Lung microvascular endothelial cell (primary cell): ENCODE measurements around the gene VIPR2. TPM values are rescaled to one million over a fixed set of nuclear protein-coding genes. Genes with fewer than 3 reads are reported as not detected.
"Not testable (repeated sequence)": the region's sequence is repeated elsewhere in the genome, so short reads cannot be mapped to it uniquely, and the experiment has no call there.

Experiments
- DNase-seq, 2 donors: peaks; one replicate each; pipeline versions ENCODE4 v3.0.0 to v3.0.0-alpha.2; 2010; ENCODE audit warnings: low read depth in 2 of 2
- total RNA-seq: library from RNA; depleted of rRNA; stranded (reverse); fragments of >200 nt; gene quantifications from 2 replicates; pipeline ENCODE4 v1.2.1, GENCODE V29; 2014

VIPR2 gene
- total RNA-seq, 1 donor from 2014 or later: not detected

DNA sequence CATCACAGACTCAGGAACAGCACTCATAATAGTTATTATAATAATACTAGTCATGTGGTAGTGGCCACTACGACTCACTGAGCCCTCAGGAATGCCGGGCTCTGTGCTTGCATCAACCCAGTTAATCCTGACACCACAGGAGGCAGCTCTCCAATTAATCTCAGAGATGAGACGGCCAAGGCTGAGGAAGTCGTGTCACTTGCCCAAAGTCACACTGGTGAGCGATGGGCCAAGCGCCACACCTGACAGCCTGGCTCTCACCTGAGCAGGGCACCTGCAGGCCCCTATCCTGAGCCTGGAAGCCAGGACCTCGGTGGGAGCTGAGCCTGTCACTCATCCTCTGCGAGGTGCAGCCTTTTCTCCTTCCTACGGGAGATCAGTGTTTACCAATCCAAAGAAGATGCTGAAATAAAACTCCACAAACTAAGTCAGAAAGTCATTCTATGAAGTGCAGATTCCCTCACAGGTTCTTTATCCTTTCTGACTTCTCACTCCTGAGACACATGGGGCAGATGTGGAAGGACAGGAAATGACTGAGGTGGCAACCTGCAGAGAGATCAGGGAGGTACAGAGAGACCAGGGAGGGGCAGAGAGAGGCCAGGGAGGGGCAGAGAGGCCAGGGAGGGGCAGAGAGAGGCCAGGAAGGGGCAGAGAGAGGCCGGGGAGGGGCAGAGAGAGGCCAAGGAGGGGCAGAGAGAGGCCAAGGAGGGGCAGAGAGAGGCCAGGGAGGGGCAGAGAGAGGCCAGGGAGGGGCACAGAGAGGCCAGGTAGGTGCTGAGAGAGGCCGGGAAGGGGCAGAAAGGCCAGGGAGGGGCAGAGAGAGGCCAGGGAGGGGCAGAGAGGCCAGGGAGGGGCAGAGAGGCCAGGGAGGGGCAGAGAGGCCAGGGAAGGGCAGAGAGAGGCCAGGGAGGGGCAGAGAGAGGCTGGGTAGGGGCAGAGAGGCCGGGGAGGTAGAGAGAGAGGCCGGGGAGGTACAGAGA is 38.5 kb downstream of the VIPR2 start:
- no peak for DNase-seq

DNA sequence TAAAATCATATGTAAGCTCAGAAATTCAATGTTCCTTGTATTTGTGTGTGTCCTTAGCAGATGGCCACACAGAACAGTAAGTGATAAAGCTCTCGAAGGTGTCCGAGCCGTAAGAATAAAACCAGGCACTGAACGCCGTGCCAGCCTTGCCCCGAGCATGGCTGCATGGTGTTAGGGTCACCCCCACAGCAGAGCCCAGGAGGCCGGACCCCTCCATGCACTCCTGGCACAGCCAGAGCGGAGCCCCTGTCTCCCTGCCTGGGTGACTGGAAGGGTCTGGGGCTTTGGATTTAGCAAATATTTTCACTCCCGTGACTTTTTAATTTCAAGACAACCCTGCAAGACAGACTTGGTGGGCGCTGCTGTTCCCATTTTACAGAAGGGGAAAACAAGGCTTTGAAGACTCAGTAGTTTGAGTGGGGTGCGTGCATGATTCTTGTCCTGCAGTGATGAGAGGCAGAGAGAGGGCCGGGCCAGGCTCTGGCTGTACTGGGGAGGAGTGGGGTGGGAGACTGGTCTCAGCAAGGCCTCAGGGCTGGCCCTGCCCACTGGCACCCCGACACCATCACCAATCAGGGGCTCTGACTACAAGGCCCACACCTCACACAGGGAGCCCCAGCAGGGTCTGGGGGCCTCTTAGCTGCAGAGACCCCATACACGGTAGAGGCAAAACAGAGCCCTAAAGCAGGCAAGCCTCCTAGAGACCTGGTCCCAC is 39.4 kb downstream of the VIPR2 start:
- no peak for DNase-seq

DNA sequence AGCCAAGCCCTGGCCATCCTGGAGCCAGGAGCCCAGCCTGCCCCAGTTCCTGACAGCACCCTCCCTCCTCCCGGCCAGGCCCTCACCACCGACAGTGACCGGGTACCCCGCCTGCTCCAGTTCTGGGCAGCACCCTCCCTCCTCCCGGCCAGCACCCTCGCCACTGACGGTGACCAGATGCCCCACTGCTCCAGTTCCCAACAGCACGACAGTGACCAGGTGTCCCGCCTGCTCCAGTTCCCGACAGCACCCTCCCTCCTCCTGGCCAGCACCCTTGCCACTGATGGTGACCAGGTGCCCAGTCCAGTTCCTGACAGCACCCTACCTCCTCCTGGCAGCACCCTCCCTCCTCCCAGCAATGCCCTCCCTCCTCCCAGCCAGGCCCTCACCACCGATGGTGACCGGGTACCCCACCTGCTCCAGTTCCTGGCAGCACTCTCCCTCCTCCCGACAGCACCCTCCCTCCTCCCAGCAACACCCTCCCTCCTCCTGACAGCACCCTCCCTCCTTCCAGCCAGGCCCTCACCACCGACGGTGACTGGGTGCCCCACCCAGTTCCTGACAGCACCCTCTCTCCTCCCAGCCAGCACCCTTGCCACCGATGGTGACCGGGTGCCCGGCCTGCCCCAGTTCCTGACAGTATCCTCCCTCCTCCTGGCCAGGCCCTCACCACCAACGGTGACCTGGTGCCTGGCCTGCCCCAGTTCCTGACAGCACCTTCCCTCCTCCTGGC is 40.3 kb downstream of the VIPR2 start:
- DNase-seq: no peak

DNA sequence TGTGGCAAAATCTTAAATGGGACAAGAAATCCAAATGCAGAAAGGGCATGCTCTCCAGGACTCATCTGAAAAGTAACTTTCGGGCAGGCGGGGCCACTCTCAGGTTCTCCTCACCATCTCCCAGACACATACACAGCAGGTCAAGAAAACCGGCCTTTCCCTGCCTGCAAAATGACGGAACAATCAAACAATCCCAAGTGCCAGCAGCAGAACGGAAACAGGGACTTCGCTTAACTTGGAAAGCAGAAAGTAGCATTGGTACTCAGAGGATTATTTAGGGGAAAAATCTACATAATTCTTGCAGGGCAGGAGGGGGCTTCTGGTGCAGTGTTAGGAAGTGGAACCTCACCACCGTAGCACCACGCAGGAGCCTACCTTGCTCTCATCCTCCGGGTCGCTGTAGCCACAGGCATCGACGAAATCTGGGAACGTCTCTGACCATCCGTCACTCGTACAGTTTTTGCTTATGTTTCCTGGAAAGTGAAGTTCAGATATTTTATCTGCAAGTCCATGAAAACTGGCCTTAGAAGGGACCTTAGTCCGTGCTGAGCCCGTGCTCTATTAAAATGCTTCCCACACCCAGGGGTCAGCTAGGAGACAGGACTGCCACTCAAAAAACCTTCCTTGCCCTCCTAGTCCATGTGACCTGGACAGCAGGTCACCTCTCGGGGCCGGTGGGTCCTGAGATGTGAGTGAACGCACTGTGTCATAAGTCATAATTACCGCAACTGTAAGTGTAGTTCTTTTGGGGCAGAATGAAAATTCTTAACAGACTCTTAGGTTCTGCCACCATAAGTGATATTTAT is 41.1 kb downstream of the VIPR2 start:
- DNase-seq: no peak

DNA sequence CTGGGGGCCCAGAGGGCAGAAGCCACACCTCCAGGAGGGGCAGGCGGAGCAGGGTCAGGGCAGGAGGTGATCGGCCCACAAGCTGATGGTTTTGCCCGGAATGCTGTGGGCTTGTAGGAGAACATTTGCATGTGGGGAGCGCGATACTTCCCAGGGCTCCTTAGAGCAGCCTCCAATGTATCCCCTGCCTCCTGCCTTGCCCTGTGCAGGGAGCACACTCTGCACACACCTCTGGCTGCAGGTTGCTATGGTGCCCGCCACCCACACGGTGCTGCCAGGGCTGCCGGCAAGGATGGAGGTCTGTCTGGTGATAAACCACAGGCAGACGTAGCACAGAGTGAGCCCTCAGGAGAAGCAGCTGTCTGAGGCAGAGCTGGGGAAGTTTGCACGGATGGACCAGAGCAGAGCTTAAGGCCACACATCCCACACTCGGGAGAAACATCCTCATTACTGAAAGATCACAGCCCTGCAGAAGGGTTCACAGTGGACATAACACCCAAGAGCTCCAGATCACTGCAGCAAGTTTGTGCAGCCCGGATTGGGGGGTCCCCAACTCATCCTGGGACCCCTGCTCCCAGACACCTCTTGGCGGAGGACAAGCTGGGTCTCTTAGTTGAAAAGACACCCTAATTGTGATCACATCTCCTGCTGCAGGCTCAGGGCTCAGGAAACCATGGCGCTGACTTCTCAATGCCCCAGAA is 41.8 kb downstream of the VIPR2 start:
- no peak for DNase-seq

DNA sequence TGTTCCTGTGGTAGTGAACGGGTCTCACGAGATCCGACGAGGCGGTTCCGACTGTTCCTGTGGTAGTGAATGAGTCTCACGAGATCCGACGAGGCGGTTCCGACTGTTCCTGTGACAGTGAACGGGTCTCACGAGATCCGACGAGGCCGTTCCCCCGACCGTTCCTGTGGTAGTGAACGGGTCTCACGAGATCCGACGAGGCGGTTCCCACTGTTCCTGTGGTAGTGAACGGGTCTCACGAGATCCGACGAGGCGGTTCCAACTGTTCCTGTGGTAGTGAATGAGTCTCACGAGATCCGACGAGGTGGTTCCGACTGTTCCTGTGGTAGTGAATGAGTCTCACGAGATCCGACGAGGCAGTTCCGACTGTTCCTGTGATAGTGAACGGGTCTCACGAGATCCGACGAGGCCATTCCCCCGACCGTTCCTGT is 43.0 kb downstream of the VIPR2 start:
- not testable (repeated sequence) for DNase-seq

DNA sequence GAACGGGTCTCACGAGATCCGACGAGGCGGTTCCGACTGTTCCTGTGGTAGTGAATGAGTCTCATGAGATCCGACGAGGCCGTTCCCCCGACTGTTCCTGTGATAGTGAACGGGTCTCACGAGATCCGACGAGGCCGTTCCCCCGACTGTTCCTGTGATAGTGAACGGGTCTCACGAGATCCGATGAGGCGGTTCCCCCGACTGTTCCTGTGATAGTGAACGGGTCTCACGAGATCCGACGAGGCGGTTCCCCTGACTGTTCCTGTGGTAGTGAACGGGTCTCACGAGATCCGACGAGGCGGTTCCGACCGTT is 43.6 kb downstream of the VIPR2 start:
- DNase-seq: not testable (repeated sequence)

DNA sequence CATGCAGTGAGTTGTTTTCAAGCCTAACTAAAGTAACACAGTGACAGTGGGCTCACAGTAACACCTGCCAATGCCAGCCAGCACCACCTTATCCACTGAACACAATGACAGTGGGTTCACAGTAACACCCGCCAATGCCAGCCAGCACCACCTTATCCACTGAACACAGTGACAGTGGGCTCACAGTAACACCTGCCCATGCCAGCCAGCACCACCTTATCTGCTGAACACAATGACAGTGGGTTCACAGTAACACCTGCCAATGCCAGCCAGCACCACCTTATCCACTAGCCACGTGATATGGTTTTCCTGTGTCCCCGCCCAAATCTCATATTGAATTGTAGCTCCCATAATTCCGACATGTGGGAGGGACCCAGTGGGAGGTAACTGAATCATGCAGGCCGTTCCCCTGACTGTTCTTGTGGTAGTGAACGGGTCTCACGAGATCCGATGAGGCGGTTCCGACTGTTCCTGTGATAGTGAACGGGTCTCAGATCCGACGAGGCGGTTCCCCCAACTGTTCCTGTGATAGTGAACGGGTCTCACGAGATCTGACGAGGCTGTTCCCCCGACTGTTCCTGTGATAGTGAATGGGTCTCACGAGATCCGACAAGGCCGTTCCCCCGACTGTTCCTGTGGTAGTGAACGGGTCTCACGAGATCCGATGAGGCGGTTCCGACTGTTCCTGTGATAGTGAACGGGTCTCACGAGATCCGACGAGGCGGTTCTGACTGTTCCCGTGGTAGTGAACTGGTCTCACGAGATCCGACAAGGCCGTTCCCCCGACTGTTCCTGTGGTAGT is 44.2 kb downstream of the VIPR2 start:
- not testable (repeated sequence) for DNase-seq

DNA sequence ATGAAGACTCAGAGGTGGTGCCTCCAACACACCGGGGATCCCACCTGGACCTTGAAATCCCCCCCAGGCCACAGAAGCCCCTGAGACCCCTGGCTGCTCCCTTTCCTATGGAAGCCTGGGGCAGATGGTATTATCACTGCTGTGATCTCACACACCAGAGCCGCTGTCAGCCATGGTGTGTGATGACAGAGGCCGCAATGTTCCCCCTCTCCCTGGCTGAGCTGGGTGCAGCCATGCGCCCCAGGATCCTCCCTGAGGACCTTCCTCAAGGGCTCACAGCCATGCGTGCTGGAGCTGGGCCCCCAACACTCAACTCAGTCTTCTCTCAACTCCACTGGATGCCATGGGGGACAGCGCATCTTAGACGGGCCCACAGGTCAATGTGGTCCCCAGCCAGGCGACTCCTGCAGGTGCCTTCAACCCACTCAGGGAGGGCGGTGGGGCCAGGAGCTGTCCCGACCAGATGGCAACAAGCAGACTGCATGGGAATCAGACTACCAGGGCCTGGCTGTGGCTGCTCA is 44.9 kb downstream of the VIPR2 start:
- no peak for DNase-seq

DNA sequence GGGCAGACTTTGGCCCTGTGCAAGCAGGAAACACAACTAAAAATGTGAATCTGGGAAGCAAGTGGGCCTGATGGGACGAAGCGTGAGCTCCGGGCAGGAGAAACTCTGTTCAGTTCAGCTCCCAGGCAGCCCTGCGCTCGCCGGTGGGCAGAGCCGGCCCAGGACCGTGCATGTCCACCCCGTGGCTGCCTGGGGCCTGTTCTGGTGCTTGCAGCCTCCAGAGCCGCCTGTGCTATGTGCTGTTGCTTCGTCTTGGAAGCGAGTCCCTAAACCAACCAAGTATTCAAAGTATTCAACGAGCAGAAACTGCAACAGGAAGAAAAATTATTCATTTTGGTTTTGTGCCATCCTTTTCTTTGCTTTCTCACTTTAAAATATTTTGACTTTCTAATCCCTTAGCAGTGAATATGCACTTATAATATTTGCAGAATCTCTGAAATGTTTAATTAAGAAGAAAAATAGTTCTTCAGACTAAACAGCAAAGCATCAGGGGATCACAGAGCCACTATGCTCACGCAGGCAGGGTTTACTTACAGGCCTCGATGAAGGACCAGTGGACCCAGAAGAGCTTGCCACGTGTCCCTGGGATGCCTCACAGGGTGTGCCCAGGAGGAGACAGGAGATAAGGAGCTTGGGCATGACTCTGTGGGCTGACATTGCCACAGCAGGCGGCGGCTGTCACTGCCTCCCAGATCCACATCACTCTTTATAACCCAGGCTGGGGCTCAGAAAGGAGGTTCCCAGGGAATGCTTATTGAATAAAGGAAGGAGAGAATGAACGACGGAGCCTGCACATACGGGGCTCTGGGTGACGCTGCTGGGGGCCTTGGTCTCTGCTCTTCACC is 45.6 kb downstream of the VIPR2 start:
- DNase-seq: no peak

DNA sequence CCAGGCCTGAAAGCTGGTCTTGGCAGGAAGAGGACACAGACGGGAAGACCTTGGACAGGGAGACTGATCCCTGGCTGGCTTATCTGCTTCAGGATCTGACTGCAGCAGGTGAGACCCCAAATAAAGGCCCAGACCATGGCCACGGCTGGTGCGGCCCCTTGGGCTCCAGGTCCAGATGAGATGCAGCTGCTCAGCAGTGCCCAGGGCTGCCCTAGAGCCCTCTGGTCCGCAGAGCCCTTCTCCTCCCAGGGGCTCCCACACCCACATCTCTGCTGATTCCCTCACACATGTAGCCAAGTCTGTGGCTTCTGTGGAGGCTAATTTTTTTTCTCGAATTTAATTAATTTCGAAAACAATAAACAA is 46.3 kb downstream of the VIPR2 start:
- DNase-seq: no peak

DNA sequence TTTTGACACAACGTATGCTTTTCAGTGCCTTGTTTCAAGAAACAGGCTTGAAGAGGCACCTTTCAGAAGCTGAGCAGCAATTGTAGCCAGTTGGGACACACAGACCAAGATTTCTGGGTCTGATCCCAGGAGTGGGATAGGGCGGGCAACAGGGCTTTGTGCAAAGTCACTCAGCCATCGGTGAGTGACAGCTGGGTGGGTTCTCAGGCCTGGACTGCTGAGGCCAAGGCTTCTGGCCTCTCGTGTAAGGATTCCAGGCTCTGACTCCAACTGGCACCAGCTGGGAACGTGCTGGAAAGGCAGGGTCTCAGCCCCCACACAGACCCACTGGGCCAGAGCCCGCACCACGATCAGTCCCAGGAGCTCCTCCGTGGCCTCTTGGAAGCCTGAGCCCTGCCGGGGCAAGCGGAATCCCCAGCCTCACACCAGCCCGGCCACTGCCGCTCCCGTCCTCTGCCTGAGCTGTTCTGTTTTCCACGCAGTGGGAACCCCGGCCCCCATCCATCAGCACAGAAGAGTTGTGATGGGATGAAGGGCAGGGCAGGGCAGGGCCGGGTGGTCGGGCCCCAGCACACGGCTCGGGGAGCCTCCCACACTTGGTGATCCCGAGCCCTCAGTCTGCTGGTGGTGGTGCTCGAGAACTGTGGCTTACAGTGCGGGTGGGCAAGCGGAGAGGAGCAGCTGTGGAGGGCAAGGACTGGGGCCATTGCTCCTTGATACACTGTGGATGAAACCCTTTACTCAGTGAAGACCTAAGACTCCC is 46.8 kb downstream of the VIPR2 start:
- DNase-seq: no peak

DNA sequence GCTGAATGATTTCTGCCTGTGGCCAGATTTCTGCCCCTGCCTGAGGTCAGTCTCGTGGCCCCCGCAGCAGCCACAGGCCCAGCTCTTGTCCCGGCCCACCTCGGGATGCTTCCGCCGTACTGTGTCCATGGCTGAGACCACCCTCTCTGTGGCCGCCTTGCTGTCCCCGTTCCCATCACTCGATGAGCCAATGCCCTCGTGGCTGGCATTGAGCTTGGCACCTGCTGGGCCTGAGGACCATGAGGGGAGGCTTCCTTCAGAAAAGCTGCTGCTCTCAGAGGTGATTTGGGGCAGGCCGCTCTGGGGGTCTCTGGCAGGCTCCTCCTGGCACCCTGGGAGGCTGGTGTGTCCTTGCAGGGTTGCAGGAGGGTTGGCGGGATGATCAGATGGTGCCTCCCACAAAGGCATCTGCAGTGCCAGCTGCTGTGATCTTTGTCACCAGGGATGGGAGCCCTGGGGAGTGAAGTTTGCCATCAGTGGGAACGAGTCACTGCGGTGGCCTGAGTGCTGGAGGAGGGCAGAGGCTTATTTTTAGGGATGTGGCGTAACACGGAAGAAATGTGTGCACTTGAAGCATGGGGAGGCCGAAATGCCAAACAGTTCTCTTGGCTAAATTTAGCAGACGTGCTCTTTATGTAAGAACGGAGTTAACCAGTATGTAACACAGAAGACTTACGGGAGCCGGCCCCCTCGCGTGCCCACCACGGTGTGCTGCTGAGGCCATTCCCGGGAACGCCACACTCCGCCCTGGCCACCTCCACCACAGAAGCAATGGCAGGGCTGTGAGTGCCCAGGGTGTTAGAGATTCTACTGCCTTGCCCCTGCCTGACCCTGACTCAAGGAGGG is 47.7 kb downstream of the VIPR2 start:
- DNase-seq: no peak

DNA sequence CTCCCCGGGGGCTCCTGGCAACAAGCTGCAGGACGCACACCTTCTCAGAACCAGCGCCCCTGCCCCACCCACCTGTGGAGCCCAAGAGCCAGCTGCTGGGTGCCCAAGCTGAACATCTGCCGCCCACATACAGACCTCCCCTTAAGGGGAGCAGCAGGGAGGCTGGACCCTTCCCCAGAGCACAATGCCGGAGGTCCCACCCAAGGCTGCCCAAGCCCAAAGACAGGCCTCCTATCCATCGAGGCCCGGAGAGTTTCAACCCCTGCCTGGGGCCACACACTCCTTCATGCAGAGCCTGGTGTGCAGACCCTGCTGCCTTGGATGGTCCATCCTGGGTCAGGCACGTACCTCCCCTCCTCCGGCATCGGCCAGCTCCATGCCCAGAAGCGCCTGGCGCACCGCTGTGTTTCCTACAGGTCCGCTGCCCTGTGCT is 48.7 kb downstream of the VIPR2 start:
- no peak for DNase-seq

DNA sequence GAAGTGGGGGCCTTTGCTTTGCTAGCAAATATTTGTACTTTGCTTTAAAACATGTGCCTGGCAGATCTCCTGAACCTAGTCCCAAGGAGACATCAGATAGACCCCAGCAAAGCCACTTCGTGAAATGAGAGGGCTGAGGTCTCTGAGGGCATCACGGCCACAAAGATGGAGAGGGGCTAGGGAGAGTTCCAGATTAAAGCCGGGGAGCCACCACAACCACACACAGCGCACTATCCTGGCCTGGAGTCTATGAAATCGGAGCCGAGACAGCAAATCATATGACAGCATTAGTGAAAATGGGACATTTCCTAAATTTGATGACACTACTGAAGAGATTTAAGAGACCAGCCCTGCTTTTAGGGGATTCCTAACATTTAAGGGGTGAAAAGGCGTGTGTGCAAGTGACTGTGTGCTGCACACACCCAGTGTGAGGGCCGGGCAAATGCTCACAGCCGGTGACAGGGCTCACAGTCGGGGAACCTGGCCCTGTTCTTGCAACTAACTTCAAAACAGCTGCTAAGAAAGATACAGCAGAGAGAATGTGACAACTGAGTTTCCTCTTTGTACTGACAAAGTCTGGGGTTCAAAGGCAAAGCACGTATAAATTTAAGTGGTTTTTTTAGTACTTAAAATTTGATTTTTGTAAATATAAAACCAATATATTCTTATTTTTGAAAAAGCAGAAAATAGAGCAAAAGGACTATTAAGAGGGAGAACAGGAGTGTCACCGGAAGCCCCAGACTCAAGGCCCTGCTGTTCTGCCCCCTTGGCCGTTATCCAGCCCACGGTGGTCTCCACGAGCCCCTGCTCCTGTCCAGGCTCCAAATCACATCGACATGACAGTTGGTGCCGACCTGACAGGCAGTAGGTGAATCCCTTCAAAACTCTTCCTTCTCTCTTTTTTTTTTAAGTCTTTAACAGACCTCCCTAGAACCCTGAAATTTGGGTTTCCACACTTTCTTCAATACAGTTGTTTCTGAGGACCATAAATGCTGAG is 49.5 kb downstream of the VIPR2 start:
- DNase-seq: no peak
